B cell (primary cell): ENCODE data around the gene ALG1. TPM values are rescaled to one million over a fixed set of nuclear protein-coding genes. Genes with fewer than 3 reads are reported as not detected.

Source experiments
- ATAC-seq: fragments of 200-7000 bp; cut with Tn5 transposase; one replicate; pipeline ENCODE4 v1.10.0; 2021; ENCODE audit warnings: low read depth, mild to moderate bottlenecking, moderate number of reproducible peaks, moderate library complexity
- CTCF ChIA-PET: fragments of 350-600 bp; sonication (Branson Sonifier 250); formaldehyde crosslinking; loops from one replicate; lab custom pipeline; 2021; ENCODE audit warnings: antibody characterized with exemption, inconsistent platforms; lab: Charles Lee
- POLR2A ChIA-PET: fragments of 350-600 bp; sonication (Branson Sonifier 250); formaldehyde crosslinking; loops from one replicate; lab custom pipeline; 2021; ENCODE audit warnings: antibody characterized with exemption; lab: Charles Lee
- DNase-seq: peaks from one replicate; pipeline ENCODE4 v3.0.0; 2013
- H2AFZ ChIP-seq: 2 replicates; pipeline ENCODE4 v1.6.1; 2012; ENCODE audit warnings: mild to moderate bottlenecking, low read depth, low read length; ENCODE audit not compliant: insufficient read depth, poor library complexity, severe bottlenecking
- H3K27ac ChIP-seq, 2 donors: 1 replicate in 1 of 2; 2 replicates in 1 of 2; pipeline ENCODE4 v1.5.1; 2012 to 2013; ENCODE audit warnings: low read length in 2 of 2, mild to moderate bottlenecking in 2 of 2, moderate library complexity in 1 of 2
- H3K27me3 ChIP-seq, 4 experiments: fragments of 200-600 bp in 1 of 4; sonication (generic) in 1 of 4; replicated peaks in 1 of 4; 1 replicate in 2 of 4; 2 replicates in 2 of 4; pipeline versions ENCODE4 v1.6.1 to v1.7.0; 2013 to 2016; ENCODE audit warnings: low read length in 3 of 4, mild to moderate bottlenecking in 2 of 4, mixed read lengths in 1 of 4, moderate library complexity in 1 of 4; ENCODE audit not compliant: insufficient read depth in 4 of 4, control insufficient read depth in 3 of 4; ENCODE audit errors: control extremely low read depth in 1 of 4
- H3K36me3 ChIP-seq, 2 experiments: replicated peaks in 1 of 2; 1 replicate in 1 of 2; 2 replicates in 1 of 2; pipeline versions ENCODE4 v1.6.1 to v1.7.1; 2013; ENCODE audit warnings: low read length in 1 of 2; ENCODE audit not compliant: insufficient read depth in 2 of 2, control insufficient read depth in 1 of 2; ENCODE audit errors: control extremely low read depth in 1 of 2, extremely low read depth in 1 of 2
- H3K4me1 ChIP-seq, 2 donors: fragments of 200-600 bp in 1 of 2; sonication (generic) in 1 of 2; 1 replicate in 1 of 2; 2 replicates in 1 of 2; pipeline versions ENCODE4 v1.5.1 to v1.6.1; 2013 to 2017; ENCODE audit warnings: low read length in 2 of 2; ENCODE audit not compliant: control insufficient read depth in 2 of 2, insufficient read depth in 2 of 2
- H3K4me2 ChIP-seq: replicated peaks from 2 replicates; pipeline ENCODE3; 2012; ENCODE audit warnings: mild to moderate bottlenecking, low read depth, low read length; ENCODE audit not compliant: poor library complexity, severe bottlenecking
- H3K4me3 ChIP-seq, 5 experiments: fragments of 200-600 bp in 1 of 5; sonication (generic) in 1 of 5; 1 replicate in 3 of 5; 2 replicates in 2 of 5; pipeline versions ENCODE4 v1.5.1 to v1.7.0; 2011 to 2016; ENCODE audit warnings: low read length in 4 of 5, mild to moderate bottlenecking in 4 of 5, low read depth in 2 of 5, control low read depth in 1 of 5, moderate library complexity in 1 of 5; ENCODE audit not compliant: insufficient read depth in 1 of 5; ENCODE audit errors: control extremely low read depth in 1 of 5, extremely low read depth in 1 of 5
- H3K79me2 ChIP-seq: fragments of 200-600 bp; sonication (generic); one replicate; pipeline ENCODE4 v1.6.0; 2016; ENCODE audit warnings: low read length; ENCODE audit not compliant: control insufficient read depth, insufficient read depth
- H3K9ac ChIP-seq: fragments of 200-600 bp; sonication (generic); 2 replicates; pipeline ENCODE4 v1.6.1; 2017; ENCODE audit warnings: mild to moderate bottlenecking, low read length, moderate library complexity
- H3K9me3 ChIP-seq, 3 donors: one replicate each; pipeline versions ENCODE4 v1.6.1 to v1.7.1; 2013; ENCODE audit warnings: low read length in 2 of 3; ENCODE audit not compliant: control insufficient read depth in 2 of 3, insufficient read depth in 1 of 3; ENCODE audit errors: control extremely low read depth in 1 of 3
- H4K20me1 ChIP-seq: 2 replicates; pipeline ENCODE4 v1.6.0; 2012; ENCODE audit warnings: mild to moderate bottlenecking, low read length; ENCODE audit not compliant: insufficient read depth, control insufficient read depth, poor library complexity, severe bottlenecking
- H3K27ac Mint-ChIP-seq: one replicate; pipeline ENCODE4 v1.8.0; 2021; ENCODE audit warnings: mixed read lengths
- H3K27me3 Mint-ChIP-seq: one replicate; pipeline ENCODE4 v1.8.0; 2021; ENCODE audit warnings: mixed read lengths
- H3K4me1 Mint-ChIP-seq: one replicate; pipeline ENCODE4 v1.8.0; 2021; ENCODE audit warnings: mixed read lengths
- H3K4me3 Mint-ChIP-seq: one replicate; pipeline ENCODE4 v1.8.0; 2021; ENCODE audit warnings: mixed read lengths
- H3K9me3 Mint-ChIP-seq: one replicate; pipeline ENCODE4 v1.8.0; 2022; ENCODE audit warnings: mixed read lengths; ENCODE audit not compliant: insufficient read depth
- EZH2 ChIP-seq: IDR thresholded peaks from 2 replicates; pipeline ENCODE4 v1.6.1; 2012; ENCODE audit warnings: borderline replicate concordance, low read depth, mild to moderate bottlenecking, moderate library complexity, low read length; ENCODE audit not compliant: insufficient read depth, poor library complexity, severe bottlenecking
- WGBS: methylation state at CpG from one replicate; pipeline ENCODE4 v1.1.5; 2013; ENCODE audit warnings: missing lambda C conversion rate; ENCODE audit not compliant: insufficient coverage; 5-methylcytosine and 5-hydroxymethylcytosine counted together
- intact Hi-C: fragments of 100-400 bp; cut with micrococcal nuclease; formaldehyde crosslinking; loops from one replicate; pipeline ENCODE4 v1.10.0; 2022
- polyA plus RNA-seq: library from polyadenylated mRNA; depleted of rRNA; stranded (reverse); fragments of >200 nt; gene quantifications from 2 replicates; pipeline ENCODE4 v1.2.3, GENCODE V29; 2012
- total RNA-seq, 2 donors: library from RNA; stranded (reverse); fragments of 120-200 nt in 1 of 2; gene quantifications; 1 replicate in 1 of 2; 2 replicates in 1 of 2; pipeline versions ENCODE4 v1.2.3 to v1.2.4, GENCODE V29; 2013 to 2022
- TF ChIP-seq, protein P1 (sequence below): fragments of 200-600 bp; IDR thresholded peaks from one replicate; pipeline ENCODE4 v1.8.0; 2022; ENCODE audit warnings: antibody characterized with exemption, mild to moderate bottlenecking

Gene ALG1
- total and polyA plus RNA-seq, 2 donors (not counting 1 experiment from before 2014, with no cell fraction given), result 12.2 to 24.2 TPM

DNA sequence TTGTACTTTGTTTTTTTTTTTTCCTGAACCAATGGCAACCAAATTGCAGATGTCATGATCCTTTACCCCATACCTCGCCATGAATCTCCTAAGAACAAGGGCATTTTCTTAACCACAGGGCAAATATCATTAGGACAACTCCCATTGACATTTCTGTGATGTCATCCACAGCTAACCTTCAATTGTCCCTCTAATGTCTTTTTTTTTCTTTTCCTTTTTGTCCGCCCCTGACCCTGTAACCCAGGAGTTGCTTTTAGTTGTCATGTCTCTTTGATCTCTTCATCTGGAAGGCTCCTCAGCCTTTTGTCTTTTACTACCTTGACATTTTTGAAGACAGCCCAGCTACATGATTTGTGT, 37.5 kb upstream of the ALG1 start:
- Histone ChIP-seq H3K36me3 (peaks cover 0 to 11% of the 10 kb centered on the region in 2 experiments), H3K4me1 (peaks cover 14 to 17% of the 10 kb centered on the region in 2 donors), H3K79me2 (peaks cover 16% of the 10 kb centered on the region), H3K4me3 (peak overlapping the region; percentile 66 to 82 (median 75)), H4K20me1 (no peaks in the 10 kb centered on the region), H3K4me2 (peak overlapping the region; percentile 93), H3K9ac (peak overlapping the region; percentile 73), H3K27ac (peak overlapping the region; percentile 73 to 79), H3K27me3 (no peaks in the 10 kb centered on the region), H2AFZ (peak overlapping the region; percentile 93), H3K9me3 (no peaks in the 10 kb centered on the region)
- POLR2A ChIA-PET, result interaction anchor here (0.6 to 1.5 kb wide), 3 partner anchors 38 to 299 kb away, joined by 3 to 4 read pairs (median 3); partner anchors contain the start of gene DNAAF8
- intact Hi-C loops, result no loop called here
- Mint-ChIP-seq H3K4me1 (peaks cover 20% of the 10 kb centered on the region), H3K27me3 (no peaks in the 10 kb centered on the region), H3K4me3 (peak overlapping the region; percentile 93), H3K9me3 (no peaks in the 10 kb centered on the region), H3K27ac (peak overlapping the region; percentile 95)
- WGBS, result 23% methylated on average over 2 of the region's 2 CpGs
- TF ChIP-seq, protein P1, sequence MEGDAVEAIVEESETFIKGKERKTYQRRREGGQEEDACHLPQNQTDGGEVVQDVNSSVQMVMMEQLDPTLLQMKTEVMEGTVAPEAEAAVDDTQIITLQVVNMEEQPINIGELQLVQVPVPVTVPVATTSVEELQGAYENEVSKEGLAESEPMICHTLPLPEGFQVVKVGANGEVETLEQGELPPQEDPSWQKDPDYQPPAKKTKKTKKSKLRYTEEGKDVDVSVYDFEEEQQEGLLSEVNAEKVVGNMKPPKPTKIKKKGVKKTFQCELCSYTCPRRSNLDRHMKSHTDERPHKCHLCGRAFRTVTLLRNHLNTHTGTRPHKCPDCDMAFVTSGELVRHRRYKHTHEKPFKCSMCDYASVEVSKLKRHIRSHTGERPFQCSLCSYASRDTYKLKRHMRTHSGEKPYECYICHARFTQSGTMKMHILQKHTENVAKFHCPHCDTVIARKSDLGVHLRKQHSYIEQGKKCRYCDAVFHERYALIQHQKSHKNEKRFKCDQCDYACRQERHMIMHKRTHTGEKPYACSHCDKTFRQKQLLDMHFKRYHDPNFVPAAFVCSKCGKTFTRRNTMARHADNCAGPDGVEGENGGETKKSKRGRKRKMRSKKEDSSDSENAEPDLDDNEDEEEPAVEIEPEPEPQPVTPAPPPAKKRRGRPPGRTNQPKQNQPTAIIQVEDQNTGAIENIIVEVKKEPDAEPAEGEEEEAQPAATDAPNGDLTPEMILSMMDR, result no peak
- no peak for TF ChIP-seq EZH2
- CTCF ChIA-PET, result interaction anchor here (0.6 to 1.5 kb wide), 3 partner anchors 8 to 11 kb away, joined by 3 to 4 read pairs (median 4); no protein-coding TSS in a partner anchor
- DNase-seq (no peak), ATAC-seq (no peak)

DNA sequence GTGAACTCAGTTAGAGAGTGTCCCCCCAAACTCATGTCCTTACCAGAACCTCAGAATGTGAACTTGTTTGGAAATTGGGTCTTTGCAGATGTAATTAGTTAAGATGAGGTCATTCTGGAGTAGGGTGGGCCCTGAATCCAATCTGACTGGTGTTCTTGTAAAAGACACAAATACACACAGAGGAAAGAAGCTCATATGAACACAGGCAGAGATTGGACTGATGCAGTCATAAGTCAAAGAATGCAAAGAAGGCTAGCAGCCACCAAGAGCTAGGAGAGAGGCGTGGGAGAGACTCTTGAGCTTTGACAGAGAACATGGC, 35.8 kb upstream of the ALG1 start:
- 90% methylated on average over 1 of the region's 1 CpG for WGBS
- Histone ChIP-seq H3K4me3 (no peak overlapping the region), H3K4me2 (no peak overlapping the region), H3K27ac (no peak overlapping the region), H3K9ac (no peak overlapping the region), H3K79me2 (peaks cover 16% of the 10 kb centered on the region), H3K4me1 (peaks cover 14 to 17% of the 10 kb centered on the region in 2 donors), H3K27me3 (peaks cover 0 to 4% (median 0%) of the 10 kb centered on the region in 4 experiments), H3K9me3 (no peaks in the 10 kb centered on the region), H2AFZ (no peak overlapping the region), H4K20me1 (no peaks in the 10 kb centered on the region), H3K36me3 (no peaks in the 10 kb centered on the region)
- Mint-ChIP-seq H3K4me1 (peaks cover 20% of the 10 kb centered on the region), H3K9me3 (no peaks in the 10 kb centered on the region), H3K27me3 (peaks cover 2% of the 10 kb centered on the region), H3K27ac (no peak overlapping the region), H3K4me3 (no peak overlapping the region)
- ChIA-PET CTCF (interaction anchor here (1.0 kb wide), 1 partner anchor 18 kb away, joined by 3 read pairs; no protein-coding TSS in a partner anchor), POLR2A (no interaction called here)
- ATAC-seq (no peak), DNase-seq (no peak)
- intact Hi-C loops, result no loop called here
- no peak for TF ChIP-seq EZH2
- TF ChIP-seq, protein P1, result no peak
